PC-3 (cell line): ENCODE results near the gene CALM3. TPM values are rescaled to one million over a fixed set of nuclear protein-coding genes. Genes with fewer than 3 reads are reported as not detected.

Experiments used
- ATAC-seq: fragments of 200-7000 bp; cut with Tn5 transposase; 2 replicates; pipeline ENCODE4 v1.9.1; 2020; ENCODE audit warnings: mild to moderate bottlenecking, moderate library complexity
- BruUV-seq: library from RNA; stranded (reverse); fragments of 400-500 nt; replicated peaks from 2 replicates; lab custom pipeline; 2021; lab: Mats Ljungman, UMichigan
- CTCF ChIA-PET: fragments of 300-600 bp; sonication (Branson Sonifier 250); formaldehyde crosslinking; loops from one replicate; lab custom pipeline; 2022; ENCODE audit warnings: antibody characterized with exemption; lab: Charles Lee
- POLR2A ChIA-PET: fragments of 300-600 bp; sonication (Branson Sonifier 250); formaldehyde crosslinking; loops from one replicate; lab custom pipeline; 2022; ENCODE audit warnings: antibody characterized with exemption; ENCODE audit not compliant: unreplicated experiment; lab: Charles Lee
- DNase-seq: peaks from one replicate; pipeline ENCODE4 v3.0.0-alpha.2; 2015
- H2AFZ ChIP-seq: fragments of 300-600 bp; sonication (generic); 2 replicates; pipeline ENCODE4 v1.6.0; 2016; ENCODE audit warnings: antibody characterized with exemption, low read length
- H3F3A ChIP-seq: fragments of 300-600 bp; sonication (generic); one replicate; pipeline ENCODE4 v1.6.0; 2017; ENCODE audit warnings: antibody characterized with exemption, low read length, control low read depth, mild to moderate bottlenecking; ENCODE audit not compliant: unreplicated experiment
- H3K27ac ChIP-seq: fragments of 300-600 bp; sonication (generic); 2 replicates; pipeline ENCODE4 v1.5.1; 2016; ENCODE audit warnings: mild to moderate bottlenecking, low read length
- H3K27me3 ChIP-seq: fragments of 300-600 bp; sonication (generic); 2 replicates; pipeline ENCODE4 v1.6.1; 2016; ENCODE audit warnings: low read length, mixed read lengths
- H3K36me3 ChIP-seq: fragments of 300-600 bp; sonication (generic); 2 replicates; pipeline ENCODE4 v1.6.1; 2016; ENCODE audit warnings: low read depth, mixed run types, low read length, mixed read lengths
- H3K4me1 ChIP-seq: fragments of 300-600 bp; sonication (generic); 2 replicates; pipeline ENCODE4 v1.5.1; 2016; ENCODE audit warnings: low read length; ENCODE audit not compliant: insufficient read depth
- H3K4me2 ChIP-seq: fragments of 300-600 bp; sonication (generic); 2 replicates; pipeline ENCODE4 v1.6.0; 2016; ENCODE audit warnings: low read length
- H3K4me3 ChIP-seq: fragments of 300-600 bp; sonication (generic); 2 replicates; pipeline ENCODE4 v1.5.1; 2016; ENCODE audit warnings: mild to moderate bottlenecking, low read length, mixed read lengths
- H3K79me2 ChIP-seq: fragments of 300-600 bp; sonication (generic); 2 replicates; pipeline ENCODE4 v1.6.1; 2017; ENCODE audit warnings: low read length, mixed read lengths
- H3K9ac ChIP-seq: fragments of 300-600 bp; sonication (generic); 2 replicates; pipeline ENCODE4 v1.6.0; 2016; ENCODE audit warnings: mild to moderate bottlenecking, low read length
- H3K9me2 ChIP-seq: fragments of 300-600 bp; sonication (generic); replicated peaks from 2 replicates; pipeline ENCODE4 v1.6.1; 2016; ENCODE audit warnings: mixed run types, low read length, mixed read lengths
- H3K9me3 ChIP-seq: fragments of 300-600 bp; sonication (generic); 2 replicates; pipeline ENCODE4 v1.6.1; 2016; ENCODE audit warnings: low read length, mixed read lengths
- H4K20me1 ChIP-seq: fragments of 300-600 bp; sonication (generic); 2 replicates; pipeline ENCODE4 v1.6.1; 2016; ENCODE audit warnings: low read length, mixed read lengths
- EZH2 ChIP-seq: fragments of 300-600 bp; sonication (generic); IDR thresholded peaks from one replicate; pipeline ENCODE4 v1.6.1; 2017; ENCODE audit warnings: antibody characterized with exemption, mild to moderate bottlenecking, low read length; ENCODE audit not compliant: unreplicated experiment
- EZH2phosphoT487 ChIP-seq: fragments of 300-600 bp; sonication (generic); IDR thresholded peaks from 2 replicates; pipeline ENCODE4 v1.6.1; 2018; ENCODE audit warnings: mild to moderate bottlenecking, antibody characterized with exemption, low read length, borderline replicate concordance
- intact Hi-C: fragments of 100-400 bp; cut with micrococcal nuclease; formaldehyde crosslinking; loops from 2 replicates; pipeline ENCODE4 v1.9.0; 2023
- total RNA-seq: library from RNA; depleted of rRNA; stranded (reverse); fragments of >200 nt; gene quantifications from 2 replicates; pipeline ENCODE4 v1.2.3, GENCODE V29; 2014
- TF ChIP-seq, protein P1 (sequence below): fragments of 300-600 bp; sonication (generic); conservative IDR thresholded peaks from 2 replicates; pipeline ENCODE4 v1.5.1; 2017; ENCODE audit warnings: antibody characterized with exemption, low read depth, mild to moderate bottlenecking, low read length

The CALM3 gene
- total RNA-seq, 1 experiment from 2014 or later, result 160 TPM

DNA sequence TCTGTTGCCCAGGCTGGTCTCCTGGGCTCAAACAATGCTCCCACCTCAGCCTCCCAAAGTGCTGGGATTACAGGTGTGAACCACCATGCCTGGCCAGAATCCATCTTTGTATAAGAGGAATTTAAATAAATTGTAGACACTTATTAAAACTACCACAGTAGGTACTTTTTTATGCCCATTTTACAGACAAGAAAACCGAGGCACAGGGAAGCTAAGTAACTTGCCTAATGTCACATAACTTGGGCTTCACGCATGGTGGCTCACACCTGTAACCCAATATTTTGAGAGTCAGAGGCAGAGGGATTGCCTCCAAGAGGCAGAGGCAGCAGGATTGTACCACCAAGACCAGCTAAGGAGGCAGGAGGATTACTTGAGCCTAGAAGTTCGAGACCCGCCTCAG lies 22.7 kb upstream of the CALM3 start:
- Histone ChIP-seq H3K9ac (no peak overlapping the region), H4K20me1 (no peaks in the 10 kb centered on the region), H3K9me3 (no peaks in the 10 kb centered on the region), H2AFZ (no peak overlapping the region), H3K79me2 (no peaks in the 10 kb centered on the region), H3K36me3 (no peaks in the 10 kb centered on the region), H3K27ac (no peak overlapping the region), H3K27me3 (no peaks in the 10 kb centered on the region), H3K4me3 (no peak overlapping the region), H3K4me1 (no peaks in the 10 kb centered on the region), H3K9me2 (no peaks in the 10 kb centered on the region), H3F3A (no peaks in the 10 kb centered on the region), H3K4me2 (no peak overlapping the region)
- BruUV-seq, result no TSS peak
- ChIA-PET POLR2A (no interaction called here), CTCF (no interaction called here)
- intact Hi-C loops, result no loop called here
- TF ChIP-seq EZH2 (no peak), EZH2phosphoT487 (no peak)
- TF ChIP-seq, protein P1, sequence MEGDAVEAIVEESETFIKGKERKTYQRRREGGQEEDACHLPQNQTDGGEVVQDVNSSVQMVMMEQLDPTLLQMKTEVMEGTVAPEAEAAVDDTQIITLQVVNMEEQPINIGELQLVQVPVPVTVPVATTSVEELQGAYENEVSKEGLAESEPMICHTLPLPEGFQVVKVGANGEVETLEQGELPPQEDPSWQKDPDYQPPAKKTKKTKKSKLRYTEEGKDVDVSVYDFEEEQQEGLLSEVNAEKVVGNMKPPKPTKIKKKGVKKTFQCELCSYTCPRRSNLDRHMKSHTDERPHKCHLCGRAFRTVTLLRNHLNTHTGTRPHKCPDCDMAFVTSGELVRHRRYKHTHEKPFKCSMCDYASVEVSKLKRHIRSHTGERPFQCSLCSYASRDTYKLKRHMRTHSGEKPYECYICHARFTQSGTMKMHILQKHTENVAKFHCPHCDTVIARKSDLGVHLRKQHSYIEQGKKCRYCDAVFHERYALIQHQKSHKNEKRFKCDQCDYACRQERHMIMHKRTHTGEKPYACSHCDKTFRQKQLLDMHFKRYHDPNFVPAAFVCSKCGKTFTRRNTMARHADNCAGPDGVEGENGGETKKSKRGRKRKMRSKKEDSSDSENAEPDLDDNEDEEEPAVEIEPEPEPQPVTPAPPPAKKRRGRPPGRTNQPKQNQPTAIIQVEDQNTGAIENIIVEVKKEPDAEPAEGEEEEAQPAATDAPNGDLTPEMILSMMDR, result no peak
- ATAC-seq, result no peak
- no peak for DNase-seq

- Histone ChIP-seq H4K20me1 (no peaks in the 10 kb centered on the region), H3K27me3 (no peaks in the 10 kb centered on the region), H3K79me2 (no peaks in the 10 kb centered on the region), H3K9ac (no peak overlapping the region), H2AFZ (no peak overlapping the region), H3K9me3 (no peaks in the 10 kb centered on the region), H3K4me2 (no peak overlapping the region), H3K4me1 (no peaks in the 10 kb centered on the region), H3K27ac (no peak overlapping the region), H3F3A (no peaks in the 10 kb centered on the region), H3K36me3 (no peaks in the 10 kb centered on the region), H3K4me3 (no peak overlapping the region), H3K9me2 (no peaks in the 10 kb centered on the region)
- CTCF ChIA-PET, result no interaction called here
- DNase-seq, result peak; percentile 8
- ATAC-seq, result no peak
- BruUV-seq, result no TSS peak
- no peak for TF ChIP-seq EZH2
- TF ChIP-seq, protein P1, result peak; percentile 57
- TF ChIP-seq EZH2phosphoT487, result no peak
- intact Hi-C loops, result no loop called here
- POLR2A ChIA-PET, result no interaction called here
Measured at GRCh38 chr19:46579361-46579879, 21.7 kb upstream of the CALM3 start.

DNA sequence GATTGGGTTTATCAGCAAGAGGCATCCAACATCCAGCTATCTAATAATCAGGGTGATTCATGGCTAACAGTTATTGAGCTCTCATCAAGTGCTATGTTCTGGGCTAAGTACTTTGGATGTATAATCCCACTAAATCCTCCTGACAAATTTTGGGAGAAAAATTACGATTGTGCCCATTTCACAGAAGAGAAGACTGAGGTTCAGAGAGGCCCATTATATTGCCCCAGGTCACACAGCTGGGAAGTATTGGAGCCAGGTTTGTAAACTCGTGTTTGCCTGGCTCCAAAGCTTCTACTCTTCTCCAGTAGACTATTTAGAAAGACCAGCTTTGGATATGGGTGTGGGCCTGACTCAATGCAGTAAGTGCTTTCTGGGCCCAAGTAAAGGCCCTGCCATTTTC lies 20.9 kb upstream of the CALM3 start:
- no peaks in the 10 kb centered on the region for H3K9me2 ChIP-seq
- no peak overlapping the region for H3K4me3 ChIP-seq
- no peak for TF ChIP-seq EZH2
- TF ChIP-seq EZH2phosphoT487, result no peak
- TF ChIP-seq, protein P1, result no peak
- no peak overlapping the region for H3K4me2 ChIP-seq
- ATAC-seq, result no peak
- H3F3A ChIP-seq, result no peaks in the 10 kb centered on the region
- no peaks in the 10 kb centered on the region for H3K36me3 ChIP-seq
- no peak overlapping the region for H3K9ac ChIP-seq
- H3K27ac ChIP-seq, result no peak overlapping the region
- no peak overlapping the region for H2AFZ ChIP-seq
- no peaks in the 10 kb centered on the region for H3K9me3 ChIP-seq
- CTCF ChIA-PET, result no interaction called here
- H3K4me1 ChIP-seq, result no peaks in the 10 kb centered on the region
- H3K27me3 ChIP-seq, result no peaks in the 10 kb centered on the region
- H3K79me2 ChIP-seq, result no peaks in the 10 kb centered on the region
- no TSS peak for BruUV-seq
- DNase-seq, result no peak
- intact Hi-C loops, result no loop called here
- H4K20me1 ChIP-seq, result no peaks in the 10 kb centered on the region
- POLR2A ChIA-PET, result no interaction called here
